ENCODE measurements around the gene ATP5MC2.
"Not testable (repeated sequence)": the region's sequence is repeated elsewhere in the genome, so short reads cannot be mapped to it uniquely, and the experiment has no call there.

DNA sequence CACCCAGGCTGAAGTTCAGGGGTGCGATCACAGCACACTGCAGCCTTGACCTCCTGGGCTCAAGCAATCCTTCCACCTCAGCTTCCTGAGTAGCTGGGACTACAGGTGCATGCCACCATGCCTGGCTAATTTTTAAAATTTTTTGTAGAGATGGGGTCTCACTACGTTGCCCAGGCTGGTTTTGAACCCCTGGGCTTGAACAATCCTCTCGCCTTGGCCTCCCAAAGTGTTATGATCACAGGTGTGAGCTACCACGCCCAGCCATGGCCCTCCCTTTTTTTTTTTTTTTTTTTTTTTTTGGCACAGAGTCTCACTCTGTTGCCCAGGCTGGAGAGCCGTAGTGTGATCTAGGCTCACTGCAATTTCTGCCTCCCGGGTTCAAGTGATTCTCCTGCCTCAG is 42.7 kb upstream of the ATP5MC2 start:
- TF ChIP-seq CTCF (IDR thresholded peaks at IDR 0.05; ENCODE audit: insufficient read depth, low read length, poor library complexity, severe bottlenecking); EZH2phosphoT487 (conservative IDR thresholded peaks at IDR 0.05; ENCODE audit: low read length): not testable (repeated sequence)

Data from SU-DHL-6 (cell line).